Brain microvascular endothelial cell (primary cell): ENCODE measurements around the gene ANO4.
"Not testable (repeated sequence)": the region's sequence is repeated elsewhere in the genome, so short reads cannot be mapped to it uniquely, and the experiment has no call there.

Source experiments
- DNase-seq: peaks from one replicate; pipeline ENCODE4 v3.0.0-alpha.2; 2020
- H3K27ac ChIP-seq: fragments of 250-450 bp; sonication (Bioruptor Pico); 2 replicates; pipeline ENCODE4 v1.5.1; 2020; ENCODE audit warnings: mild to moderate bottlenecking, moderate library complexity
- H3K27me3 ChIP-seq: fragments of 250-450 bp; sonication (Bioruptor Pico); replicated peaks from 2 replicates; pipeline ENCODE4 v1.5.1; 2020; ENCODE audit warnings: mild to moderate bottlenecking
- H3K36me3 ChIP-seq: fragments of 250-450 bp; sonication (Bioruptor Pico); replicated peaks from 2 replicates; pipeline ENCODE4 v1.5.1; 2020; ENCODE audit warnings: mild to moderate bottlenecking
- H3K4me3 ChIP-seq: 2 replicates; pipeline ENCODE4 v1.5.1; 2011; ENCODE audit warnings: low read depth, mild to moderate bottlenecking, control low read depth, low read length, moderate library complexity
- in situ Hi-C: cut with HindIII; loops from 2 replicates; pipeline ENCODE4 v1.10.0; 2017; ENCODE audit warnings: low sequenced_read_pairs, low pct_ligation_motif_present
- TF ChIP-seq, protein P1 (sequence below): IDR thresholded peaks from 2 replicates; pipeline ENCODE4 v1.5.1; 2011; ENCODE audit warnings: low read depth, mild to moderate bottlenecking, moderate library complexity, low read length, control low read depth, inconsistent platforms; ENCODE audit errors: missing control alignments

Gene ANO4

GRCh38 chr12:101082706-101083105, 288.1 kb downstream of the ANO4 start:
- no peaks in the 10 kb centered on the region for H3K36me3 ChIP-seq
- in situ Hi-C loops = no loop called here

GRCh38 chr12:101086490-101087135, 292.0 kb downstream of the ANO4 start:
- Histone ChIP-seq H3K4me3 (no peak overlapping the region), H3K27me3 (no peaks in the 10 kb centered on the region), H3K27ac (no peak overlapping the region), H3K36me3 (no peaks in the 10 kb centered on the region)
- DNase-seq = peak; percentile 23
- TF ChIP-seq, protein P1, sequence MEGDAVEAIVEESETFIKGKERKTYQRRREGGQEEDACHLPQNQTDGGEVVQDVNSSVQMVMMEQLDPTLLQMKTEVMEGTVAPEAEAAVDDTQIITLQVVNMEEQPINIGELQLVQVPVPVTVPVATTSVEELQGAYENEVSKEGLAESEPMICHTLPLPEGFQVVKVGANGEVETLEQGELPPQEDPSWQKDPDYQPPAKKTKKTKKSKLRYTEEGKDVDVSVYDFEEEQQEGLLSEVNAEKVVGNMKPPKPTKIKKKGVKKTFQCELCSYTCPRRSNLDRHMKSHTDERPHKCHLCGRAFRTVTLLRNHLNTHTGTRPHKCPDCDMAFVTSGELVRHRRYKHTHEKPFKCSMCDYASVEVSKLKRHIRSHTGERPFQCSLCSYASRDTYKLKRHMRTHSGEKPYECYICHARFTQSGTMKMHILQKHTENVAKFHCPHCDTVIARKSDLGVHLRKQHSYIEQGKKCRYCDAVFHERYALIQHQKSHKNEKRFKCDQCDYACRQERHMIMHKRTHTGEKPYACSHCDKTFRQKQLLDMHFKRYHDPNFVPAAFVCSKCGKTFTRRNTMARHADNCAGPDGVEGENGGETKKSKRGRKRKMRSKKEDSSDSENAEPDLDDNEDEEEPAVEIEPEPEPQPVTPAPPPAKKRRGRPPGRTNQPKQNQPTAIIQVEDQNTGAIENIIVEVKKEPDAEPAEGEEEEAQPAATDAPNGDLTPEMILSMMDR = no peak
- in situ Hi-C loops = no loop called here

More at GRCh38 chr12:101082706-101083105, 288.1 kb downstream of the ANO4 start:
- no peak overlapping the region for H3K4me3 ChIP-seq
- TF ChIP-seq, protein P1 = no peak
- no peak for DNase-seq
- no peaks in the 10 kb centered on the region for H3K27me3 ChIP-seq
- H3K27ac ChIP-seq = no peak overlapping the region

GRCh38 chr12:101087920-101088319, 293.3 kb downstream of the ANO4 start:
- Histone ChIP-seq H3K4me3 (no peak overlapping the region), H3K27ac (no peak overlapping the region), H3K27me3 (no peaks in the 10 kb centered on the region), H3K36me3 (no peaks in the 10 kb centered on the region)
- TF ChIP-seq, protein P1 = no peak
- no peak for DNase-seq
- in situ Hi-C loops = no loop called here

- DNase-seq = no peak
- Histone ChIP-seq H3K36me3 (no peaks in the 10 kb centered on the region), H3K27me3 (no peaks in the 10 kb centered on the region), H3K4me3 (no peak overlapping the region), H3K27ac (no peak overlapping the region)
- in situ Hi-C loops = no loop called here
- TF ChIP-seq, protein P1 = no peak
These were observed 294.7 kb downstream of the ANO4 start for GRCh38 chr12:101089271-101089670.

DNA sequence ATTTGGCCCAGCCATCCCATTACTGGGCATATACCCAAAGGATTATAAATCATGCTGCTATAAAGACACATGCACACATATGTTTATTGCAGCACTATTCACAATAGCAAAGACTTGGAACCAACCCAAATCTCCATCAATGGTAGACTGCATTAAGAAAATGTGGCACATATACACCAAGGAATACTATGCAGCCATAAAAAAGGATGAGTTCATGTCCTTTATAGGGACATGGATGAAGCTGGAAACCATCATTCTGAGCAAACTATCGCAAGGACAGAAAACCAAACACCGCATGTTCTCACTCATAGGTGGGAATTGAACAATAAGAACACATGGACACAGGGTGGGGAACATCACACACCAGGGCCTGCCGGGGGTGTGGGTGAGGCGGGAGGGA, 295.6 kb downstream of the ANO4 start:
- in situ Hi-C loops = not testable (repeated sequence)

GRCh38 chr12:101097829-101098580, 303.4 kb downstream of the ANO4 start:
- H3K27ac ChIP-seq = no peak overlapping the region
- TF ChIP-seq, protein P1 = no peak
- H3K27me3 ChIP-seq = no peaks in the 10 kb centered on the region
- H3K36me3 ChIP-seq = no peaks in the 10 kb centered on the region
- no peak overlapping the region for H3K4me3 ChIP-seq
- DNase-seq = no peak
- in situ Hi-C loops = no loop called here

More for the DNA sequence above, 295.6 kb downstream of the ANO4 start:
- not testable (repeated sequence) for H3K27me3 ChIP-seq, H3K36me3 ChIP-seq, DNase-seq, H3K4me3 ChIP-seq, H3K27ac ChIP-seq
